OCI-LY1 (cell line): Measurements from ENCODE around the gene ABCB8.

Experiments
- H2AFZ ChIP-seq: fragments of 200-600 bp; sonication (generic), shearing (Covaris generic); 2 replicates; pipeline ENCODE4 v1.6.0; 2014; ENCODE audit warnings: antibody characterized with exemption, mild to moderate bottlenecking, low read length
- H3F3A ChIP-seq: fragments of 200-600 bp; sonication (generic), shearing (Covaris generic); 2 replicates; pipeline ENCODE4 v1.6.0; 2014; ENCODE audit warnings: mild to moderate bottlenecking, antibody characterized with exemption, low read length, moderate library complexity; ENCODE audit not compliant: insufficient read depth
- H3K27ac ChIP-seq: fragments of 200-600 bp; sonication (generic); 2 replicates; pipeline ENCODE4 v1.5.1; 2014; ENCODE audit warnings: low read length, mixed run types, mild to moderate bottlenecking, low read depth; ENCODE audit not compliant: poor library complexity, severe bottlenecking
- H3K27me3 ChIP-seq: fragments of 200-600 bp; sonication (generic); 2 replicates; pipeline ENCODE4 v1.6.0; 2014; ENCODE audit warnings: antibody characterized with exemption, mild to moderate bottlenecking, low read length, moderate library complexity; ENCODE audit not compliant: insufficient read depth
- H3K36me3 ChIP-seq: fragments of 200-600 bp; sonication (generic); 2 replicates; pipeline ENCODE4 v1.6.1; 2014; ENCODE audit warnings: mild to moderate bottlenecking, antibody characterized with exemption, low read length, moderate library complexity, mixed read lengths; ENCODE audit not compliant: insufficient read depth
- H3K4me1 ChIP-seq: fragments of 200-600 bp; sonication (generic); 2 replicates; pipeline ENCODE4 v1.5.1; 2014; ENCODE audit warnings: mild to moderate bottlenecking, low read length, moderate library complexity; ENCODE audit not compliant: insufficient read depth, severe bottlenecking
- H3K4me2 ChIP-seq: fragments of 200-600 bp; sonication (generic), shearing (Covaris generic); 2 replicates; pipeline ENCODE4 v1.6.1; 2014; ENCODE audit warnings: low read length
- H3K4me3 ChIP-seq: fragments of 200-600 bp; sonication (generic); 2 replicates; pipeline ENCODE4 v1.5.1; 2014; ENCODE audit warnings: low read length, low read depth, mild to moderate bottlenecking, mixed read lengths; ENCODE audit not compliant: poor library complexity, severe bottlenecking
- H3K79me2 ChIP-seq: fragments of 200-600 bp; shearing (Covaris generic); 2 replicates; pipeline ENCODE4 v1.6.1; 2016; ENCODE audit warnings: mixed run types, low read length, mixed read lengths; ENCODE audit not compliant: insufficient read depth
- H3K9ac ChIP-seq: fragments of 200-600 bp; sonication (generic), shearing (Covaris generic); 2 replicates; pipeline ENCODE4 v1.6.1; 2014; ENCODE audit warnings: mild to moderate bottlenecking, low read length, mixed read lengths
- H3K9me2 ChIP-seq: fragments of 200-600 bp; sonication (generic), shearing (Covaris generic); 2 replicates; pipeline ENCODE4 v1.6.1; 2014; ENCODE audit warnings: low read depth, mild to moderate bottlenecking, low read length, mixed read lengths
- H3K9me3 ChIP-seq: fragments of 200-600 bp; shearing (Covaris generic); 2 replicates; pipeline ENCODE4 v1.6.1; 2014; ENCODE audit warnings: low read length, mixed read lengths
- H4K20me1 ChIP-seq: fragments of 200-600 bp; sonication (generic), shearing (Covaris generic); 2 replicates; pipeline ENCODE4 v1.6.0; 2016; ENCODE audit warnings: mild to moderate bottlenecking, low read length; ENCODE audit not compliant: insufficient read depth
- CTCF ChIP-seq: fragments of 200-600 bp; sonication (generic), shearing (Covaris generic); IDR thresholded peaks from 2 replicates; pipeline ENCODE4 v1.5.1; 2017; ENCODE audit warnings: mild to moderate bottlenecking, antibody characterized with exemption, low read length, moderate library complexity, mixed read lengths
- EZH2 ChIP-seq: fragments of 200-600 bp; sonication (generic), shearing (Covaris generic); IDR thresholded peaks from 2 replicates; pipeline ENCODE4 v1.8.0; 2017; ENCODE audit warnings: borderline replicate concordance, mixed run types, mild to moderate bottlenecking, antibody characterized with exemption, low read length, moderate library complexity, mixed read lengths

Gene ABCB8

GRCh38 chr7:151013356-151013732 lies 14.9 kb upstream of the ABCB8 start:
- Histone ChIP-seq H3K9ac (no peak overlapping the region), H3K4me2 (peak overlapping the region; percentile 63), H2AFZ (no peak overlapping the region), H3K27ac (no peak overlapping the region), H3F3A (no peaks in the 10 kb centered on the region), H3K4me3 (peak overlapping the region; percentile 49), H3K79me2 (no peaks in the 10 kb centered on the region), H3K9me2 (no peaks in the 10 kb centered on the region), H3K4me1 (peaks cover 32% of the 10 kb centered on the region), H3K36me3 (no peaks in the 10 kb centered on the region), H4K20me1 (no peaks in the 10 kb centered on the region), H3K27me3 (peaks cover 11% of the 10 kb centered on the region; the same call in 1 of the 2 replicates), H3K9me3 (no peaks in the 10 kb centered on the region)
- no peak for TF ChIP-seq CTCF
- no peak for TF ChIP-seq EZH2

GRCh38 chr7:151013733-151014497 lies 14.3 kb upstream of the ABCB8 start:
- no peaks in the 10 kb centered on the region for H4K20me1 ChIP-seq
- H3K4me2 ChIP-seq, result peak overlapping the region; percentile 63
- no peaks in the 10 kb centered on the region for H3K36me3 ChIP-seq
- H3F3A ChIP-seq, result no peaks in the 10 kb centered on the region
- H3K27ac ChIP-seq, result no peak overlapping the region
- peaks cover 11% of the 10 kb centered on the region; the same call in 1 of the 2 replicates for H3K27me3 ChIP-seq
- no peaks in the 10 kb centered on the region for H3K9me2 ChIP-seq
- H3K9ac ChIP-seq, result peak overlapping the region; percentile 35; the same call in 1 of the 2 replicates
- H3K79me2 ChIP-seq, result no peaks in the 10 kb centered on the region
- peak overlapping the region; percentile 49 for H3K4me3 ChIP-seq
- no peak for TF ChIP-seq EZH2
- peak; percentile 28; the same call in 1 of the 2 replicates for TF ChIP-seq CTCF
- peaks cover 29% of the 10 kb centered on the region for H3K4me1 ChIP-seq
- no peak overlapping the region for H2AFZ ChIP-seq
- no peaks in the 10 kb centered on the region for H3K9me3 ChIP-seq

DNA sequence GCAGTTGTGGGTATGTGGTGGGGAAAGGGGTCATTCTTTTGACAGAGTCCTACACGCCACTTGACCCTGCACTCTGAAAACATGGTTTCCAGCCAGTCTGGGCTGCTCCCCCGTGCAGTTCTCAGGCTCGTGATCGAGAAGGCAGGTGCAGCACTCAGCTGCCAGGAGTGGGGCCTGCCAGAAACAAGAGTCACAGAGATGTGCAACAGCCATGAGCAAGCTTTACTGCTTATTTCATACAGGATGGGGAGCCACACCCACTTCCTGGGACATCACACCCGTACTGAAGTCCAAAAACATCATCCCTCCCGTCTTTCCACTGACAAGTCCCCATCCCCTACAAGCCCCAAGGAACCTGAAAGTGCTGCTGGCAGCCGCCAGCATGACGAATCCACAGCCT lies 13.3 kb upstream of the ABCB8 start:
- TF ChIP-seq EZH2, result no peak
- TF ChIP-seq CTCF, result no peak
- Histone ChIP-seq H3K36me3 (no peaks in the 10 kb centered on the region), H3K4me1 (peaks cover 27% of the 10 kb centered on the region), H3K79me2 (no peaks in the 10 kb centered on the region), H3K4me3 (no peak overlapping the region), H3K9me2 (no peaks in the 10 kb centered on the region), H3F3A (no peaks in the 10 kb centered on the region), H3K4me2 (no peak overlapping the region), H3K27ac (no peak overlapping the region), H3K9ac (no peak overlapping the region), H3K27me3 (peaks cover 11% of the 10 kb centered on the region; the same call in 1 of the 2 replicates), H2AFZ (no peak overlapping the region), H4K20me1 (no peaks in the 10 kb centered on the region), H3K9me3 (no peaks in the 10 kb centered on the region)
